HL-60 (cell line): ENCODE data around the gene WDR20.

Experiments
- CTCF ChIP-seq: IDR thresholded peaks from one replicate; pipeline ENCODE4 v1.5.1; 2011; ENCODE audit warnings: low read length, control low read depth, inconsistent platforms; ENCODE audit not compliant: insufficient read depth
- TF ChIP-seq, protein P1 (sequence below): IDR thresholded peaks from 2 replicates; pipeline ENCODE4 v1.6.1; 2012; ENCODE audit warnings: low read depth; ENCODE audit not compliant: insufficient replicate concordance

DNA sequence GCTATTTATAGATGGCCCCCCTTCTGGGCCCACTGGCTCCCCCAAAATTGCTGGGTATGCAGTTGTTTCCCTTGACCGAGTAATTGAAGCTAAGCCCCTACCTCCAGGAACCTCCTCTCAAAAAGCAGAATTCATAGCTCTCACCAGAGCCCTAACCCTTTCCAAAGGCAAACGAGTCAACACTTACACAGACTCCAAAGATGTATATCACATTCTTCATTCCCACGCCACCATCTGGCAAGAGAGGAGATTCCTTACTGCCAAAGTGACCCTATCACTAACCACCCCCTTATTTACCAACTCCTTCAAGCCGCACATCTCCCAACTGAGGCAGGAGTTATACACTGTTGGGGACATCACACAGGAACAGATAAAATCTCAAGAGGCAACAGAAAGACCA is 98.4 kb downstream of the WDR20 start:
- TF ChIP-seq, protein P1, sequence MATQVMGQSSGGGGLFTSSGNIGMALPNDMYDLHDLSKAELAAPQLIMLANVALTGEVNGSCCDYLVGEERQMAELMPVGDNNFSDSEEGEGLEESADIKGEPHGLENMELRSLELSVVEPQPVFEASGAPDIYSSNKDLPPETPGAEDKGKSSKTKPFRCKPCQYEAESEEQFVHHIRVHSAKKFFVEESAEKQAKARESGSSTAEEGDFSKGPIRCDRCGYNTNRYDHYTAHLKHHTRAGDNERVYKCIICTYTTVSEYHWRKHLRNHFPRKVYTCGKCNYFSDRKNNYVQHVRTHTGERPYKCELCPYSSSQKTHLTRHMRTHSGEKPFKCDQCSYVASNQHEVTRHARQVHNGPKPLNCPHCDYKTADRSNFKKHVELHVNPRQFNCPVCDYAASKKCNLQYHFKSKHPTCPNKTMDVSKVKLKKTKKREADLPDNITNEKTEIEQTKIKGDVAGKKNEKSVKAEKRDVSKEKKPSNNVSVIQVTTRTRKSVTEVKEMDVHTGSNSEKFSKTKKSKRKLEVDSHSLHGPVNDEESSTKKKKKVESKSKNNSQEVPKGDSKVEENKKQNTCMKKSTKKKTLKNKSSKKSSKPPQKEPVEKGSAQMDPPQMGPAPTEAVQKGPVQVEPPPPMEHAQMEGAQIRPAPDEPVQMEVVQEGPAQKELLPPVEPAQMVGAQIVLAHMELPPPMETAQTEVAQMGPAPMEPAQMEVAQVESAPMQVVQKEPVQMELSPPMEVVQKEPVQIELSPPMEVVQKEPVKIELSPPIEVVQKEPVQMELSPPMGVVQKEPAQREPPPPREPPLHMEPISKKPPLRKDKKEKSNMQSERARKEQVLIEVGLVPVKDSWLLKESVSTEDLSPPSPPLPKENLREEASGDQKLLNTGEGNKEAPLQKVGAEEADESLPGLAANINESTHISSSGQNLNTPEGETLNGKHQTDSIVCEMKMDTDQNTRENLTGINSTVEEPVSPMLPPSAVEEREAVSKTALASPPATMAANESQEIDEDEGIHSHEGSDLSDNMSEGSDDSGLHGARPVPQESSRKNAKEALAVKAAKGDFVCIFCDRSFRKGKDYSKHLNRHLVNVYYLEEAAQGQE: no peak
- TF ChIP-seq CTCF: no peak
